Stimulated activated memory B cell treated with anti-CD40 and anti-IgM and Interleukin-4, amounts not matched to agents 10 μg/mL and 1 μg/mL and 100 μg/mL, for 72 hours (primary cell): Measurements from ENCODE around the gene HMG20A.

Experiments used
- ATAC-seq: fragments of 150-1000 bp; cut with Tn5 transposase; 2 replicates; pipeline ENCODE4 v1.10.0; 2021
- H3K27ac Mint-ChIP-seq: one replicate; pipeline ENCODE4 v1.8.0; 2022; ENCODE audit warnings: mild to moderate bottlenecking, mixed read lengths
- H3K27me3 Mint-ChIP-seq: one replicate; pipeline ENCODE4 v1.8.0; 2022; ENCODE audit warnings: mixed read lengths
- H3K36me3 Mint-ChIP-seq: one replicate; pipeline ENCODE4 v1.8.0; 2022; ENCODE audit warnings: mixed read lengths
- H3K4me1 Mint-ChIP-seq: one replicate; pipeline ENCODE4 v1.8.0; 2022; ENCODE audit warnings: mixed read lengths
- H3K4me3 Mint-ChIP-seq: one replicate; pipeline ENCODE4 v1.8.0; 2022; ENCODE audit warnings: mild to moderate bottlenecking, moderate library complexity, mixed read lengths
- H3K9me3 Mint-ChIP-seq: one replicate; pipeline ENCODE4 v1.8.0; 2022; ENCODE audit warnings: mixed read lengths

HMG20A gene

GRCh38 chr15:77493324-77493907 lies 72.7 kb downstream of the HMG20A start:
- Mint-ChIP-seq H3K27me3 (no peaks in the 10 kb centered on the region), H3K4me3 (no peak overlapping the region), H3K36me3 (peaks cover 12% of the 10 kb centered on the region), H3K4me1 (peaks cover 32% of the 10 kb centered on the region), H3K27ac (peak overlapping the region; percentile 44), H3K9me3 (no peaks in the 10 kb centered on the region)
- ATAC-seq: peak; percentile 81

GRCh38 chr15:77494073-77494867 lies 73.6 kb downstream of the HMG20A start:
- no peak overlapping the region for H3K27ac Mint-ChIP-seq
- no peak for ATAC-seq
- H3K4me3 Mint-ChIP-seq: no peak overlapping the region
- H3K36me3 Mint-ChIP-seq: peaks cover 18% of the 10 kb centered on the region
- H3K9me3 Mint-ChIP-seq: no peaks in the 10 kb centered on the region
- no peaks in the 10 kb centered on the region for H3K27me3 Mint-ChIP-seq
- H3K4me1 Mint-ChIP-seq: peaks cover 32% of the 10 kb centered on the region

- ATAC-seq: no peak
- Mint-ChIP-seq H3K4me3 (no peak overlapping the region), H3K36me3 (peaks cover 24% of the 10 kb centered on the region), H3K27ac (no peak overlapping the region), H3K9me3 (no peaks in the 10 kb centered on the region), H3K4me1 (peaks cover 32% of the 10 kb centered on the region), H3K27me3 (no peaks in the 10 kb centered on the region)
These were observed 74.3 kb downstream of the HMG20A start for GRCh38 chr15:77494964-77495363.

GRCh38 chr15:77495838-77496596 lies 75.3 kb downstream of the HMG20A start:
- no peak for ATAC-seq
- H3K27me3 Mint-ChIP-seq: no peaks in the 10 kb centered on the region
- H3K4me1 Mint-ChIP-seq: peaks cover 32% of the 10 kb centered on the region
- H3K4me3 Mint-ChIP-seq: no peak overlapping the region
- H3K27ac Mint-ChIP-seq: no peak overlapping the region
- H3K36me3 Mint-ChIP-seq: peaks cover 23% of the 10 kb centered on the region
- no peaks in the 10 kb centered on the region for H3K9me3 Mint-ChIP-seq

- peak; percentile 77 for ATAC-seq
- Mint-ChIP-seq H3K36me3 (peaks cover 30% of the 10 kb centered on the region), H3K27ac (no peak overlapping the region), H3K9me3 (no peaks in the 10 kb centered on the region), H3K27me3 (no peaks in the 10 kb centered on the region), H3K4me3 (no peak overlapping the region), H3K4me1 (peaks cover 32% of the 10 kb centered on the region)
These were observed 76.0 kb downstream of the HMG20A start for GRCh38 chr15:77496715-77497109.

- H3K36me3 Mint-ChIP-seq: peaks cover 30% of the 10 kb centered on the region
- peaks cover 32% of the 10 kb centered on the region for H3K4me1 Mint-ChIP-seq
- H3K27me3 Mint-ChIP-seq: no peaks in the 10 kb centered on the region
- no peak overlapping the region for H3K4me3 Mint-ChIP-seq
- no peaks in the 10 kb centered on the region for H3K9me3 Mint-ChIP-seq
- H3K27ac Mint-ChIP-seq: no peak overlapping the region
- ATAC-seq: no peak
These were observed 76.5 kb downstream of the HMG20A start for GRCh38 chr15:77497110-77497737.

- Mint-ChIP-seq H3K27ac (no peak overlapping the region), H3K4me3 (no peak overlapping the region), H3K9me3 (no peaks in the 10 kb centered on the region), H3K36me3 (peaks cover 30% of the 10 kb centered on the region), H3K27me3 (no peaks in the 10 kb centered on the region), H3K4me1 (peaks cover 25% of the 10 kb centered on the region)
- no peak for ATAC-seq
These were observed 77.3 kb downstream of the HMG20A start for GRCh38 chr15:77497942-77498361.

GRCh38 chr15:77499087-77499760 lies 78.5 kb downstream of the HMG20A start:
- Mint-ChIP-seq H3K9me3 (no peaks in the 10 kb centered on the region), H3K27ac (no peak overlapping the region), H3K27me3 (no peaks in the 10 kb centered on the region), H3K36me3 (peaks cover 24% of the 10 kb centered on the region), H3K4me1 (peaks cover 18% of the 10 kb centered on the region), H3K4me3 (no peak overlapping the region)
- ATAC-seq: no peak

GRCh38 chr15:77500989-77501388 lies 80.3 kb downstream of the HMG20A start:
- Mint-ChIP-seq H3K4me1 (peaks cover 23% of the 10 kb centered on the region), H3K27me3 (no peaks in the 10 kb centered on the region), H3K9me3 (no peaks in the 10 kb centered on the region), H3K27ac (no peak overlapping the region), H3K36me3 (peaks cover 24% of the 10 kb centered on the region), H3K4me3 (no peak overlapping the region)
- ATAC-seq: no peak

GRCh38 chr15:77502379-77503095 lies 81.8 kb downstream of the HMG20A start:
- peaks cover 20% of the 10 kb centered on the region for H3K4me1 Mint-ChIP-seq
- peaks cover 28% of the 10 kb centered on the region for H3K36me3 Mint-ChIP-seq
- no peaks in the 10 kb centered on the region for H3K9me3 Mint-ChIP-seq
- no peaks in the 10 kb centered on the region for H3K27me3 Mint-ChIP-seq
- H3K27ac Mint-ChIP-seq: no peak overlapping the region
- no peak overlapping the region for H3K4me3 Mint-ChIP-seq
- ATAC-seq: no peak

GRCh38 chr15:77503240-77503639 lies 82.6 kb downstream of the HMG20A start:
- H3K4me3 Mint-ChIP-seq: no peak overlapping the region
- H3K36me3 Mint-ChIP-seq: peaks cover 28% of the 10 kb centered on the region
- no peaks in the 10 kb centered on the region for H3K9me3 Mint-ChIP-seq
- ATAC-seq: no peak
- H3K27me3 Mint-ChIP-seq: no peaks in the 10 kb centered on the region
- H3K27ac Mint-ChIP-seq: no peak overlapping the region
- peaks cover 26% of the 10 kb centered on the region for H3K4me1 Mint-ChIP-seq

GRCh38 chr15:77503764-77504163 lies 83.1 kb downstream of the HMG20A start:
- ATAC-seq: no peak
- Mint-ChIP-seq H3K36me3 (peaks cover 27% of the 10 kb centered on the region), H3K27me3 (no peaks in the 10 kb centered on the region), H3K4me1 (peaks cover 32% of the 10 kb centered on the region), H3K9me3 (no peaks in the 10 kb centered on the region), H3K4me3 (no peak overlapping the region), H3K27ac (no peak overlapping the region)

- peaks cover 37% of the 10 kb centered on the region for H3K4me1 Mint-ChIP-seq
- H3K36me3 Mint-ChIP-seq: peaks cover 21% of the 10 kb centered on the region
- no peaks in the 10 kb centered on the region for H3K27me3 Mint-ChIP-seq
- H3K9me3 Mint-ChIP-seq: no peaks in the 10 kb centered on the region
- H3K4me3 Mint-ChIP-seq: no peak overlapping the region
- no peak for ATAC-seq
- no peak overlapping the region for H3K27ac Mint-ChIP-seq
These were observed 83.6 kb downstream of the HMG20A start for GRCh38 chr15:77504306-77504705.

GRCh38 chr15:77504871-77505270 lies 84.2 kb downstream of the HMG20A start:
- Mint-ChIP-seq H3K36me3 (peaks cover 16% of the 10 kb centered on the region), H3K9me3 (no peaks in the 10 kb centered on the region), H3K27ac (no peak overlapping the region), H3K4me1 (peaks cover 38% of the 10 kb centered on the region), H3K4me3 (no peak overlapping the region), H3K27me3 (no peaks in the 10 kb centered on the region)
- no peak for ATAC-seq
